HG03175 (cell line): ENCODE data around the gene ALG9.

ENCODE experiments used
- ATAC-seq: cut with Tn5 transposase; IDR thresholded peaks from one replicate; pipeline ENCODE4 v1.9.1; 2021; ENCODE audit warnings: mild to moderate bottlenecking, moderate library complexity; ENCODE audit not compliant: unreplicated experiment

The ALG9 gene

GRCh38 chr11:111737444-111738210, 133.8 kb downstream of the ALG9 start:
- ATAC-seq, result no peak

GRCh38 chr11:111736621-111737443, 134.5 kb downstream of the ALG9 start:
- no peak for ATAC-seq
